Left renal cortex interstitium (tissue), 4 donors: Measurements from ENCODE around the gene SUCO. TPM values are rescaled to one million over a fixed set of nuclear protein-coding genes. Genes with fewer than 3 reads are reported as not detected.

Experiments
- DNase-seq, 4 donors: peaks; one replicate each; pipeline ENCODE4 v3.0.0-alpha.2; 2013; ENCODE audit warnings: low read depth in 4 of 4, low spot score in 2 of 4, missing footprints in 1 of 4
- polyA plus RNA-seq, 4 donors: library from polyadenylated mRNA; unstranded; fragments of 120-200 nt; gene quantifications; one replicate each; pipeline ENCODE4 v1.2.1, GENCODE V29; 2013; ENCODE audit not compliant: insufficient read length in 4 of 4

SUCO gene
- polyA plus RNA-seq, 4 donors: 49.0 to 69.2 (median 57.4) TPM

GRCh38 chr1:172638249-172638648, 105.3 kb downstream of the SUCO start:
- DNase-seq: no peak

- no peak for DNase-seq
Observed at GRCh38 chr1:172638885-172639831, 106.2 kb downstream of the SUCO start.

GRCh38 chr1:172640111-172640510, 107.2 kb downstream of the SUCO start:
- no peak for DNase-seq

DNA sequence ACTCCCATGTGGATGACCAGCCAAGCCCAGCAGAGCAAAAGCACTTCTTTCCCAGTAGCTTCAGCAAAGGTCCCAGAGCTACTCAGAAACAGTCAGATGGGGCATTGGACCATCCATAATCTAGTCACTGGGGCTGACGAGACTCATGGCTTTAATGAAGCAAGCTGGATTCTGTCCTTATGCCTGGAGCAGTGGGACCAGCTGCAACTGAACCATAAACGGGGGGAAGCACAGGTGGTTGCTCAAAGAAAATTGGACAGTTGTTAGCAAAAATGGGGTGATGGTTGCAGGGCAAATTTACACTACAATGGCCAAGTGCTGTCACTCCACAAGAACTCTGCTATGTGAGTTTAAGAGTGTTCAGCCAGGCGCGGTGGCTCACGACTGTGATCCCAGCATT, 108.5 kb downstream of the SUCO start:
- no peak for DNase-seq

DNA sequence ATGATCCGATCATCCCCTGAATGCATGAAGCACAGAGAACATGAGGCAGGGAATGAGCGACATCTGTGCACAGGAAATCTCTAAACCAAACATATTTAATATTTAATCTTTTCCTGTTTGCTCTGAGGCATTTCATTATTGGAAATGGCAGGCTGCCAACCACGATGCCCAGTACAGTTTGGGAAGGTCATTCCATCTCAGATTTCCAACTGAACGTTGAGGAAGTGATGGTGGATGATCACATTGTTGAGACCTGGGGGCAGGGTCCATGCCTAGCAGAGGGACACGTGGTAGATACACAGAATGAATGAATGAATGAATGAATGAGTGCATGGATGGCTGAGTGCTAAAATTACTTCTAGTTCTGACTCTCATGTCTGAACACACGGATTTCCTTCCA, 110.0 kb downstream of the SUCO start:
- DNase-seq: no peak

DNA sequence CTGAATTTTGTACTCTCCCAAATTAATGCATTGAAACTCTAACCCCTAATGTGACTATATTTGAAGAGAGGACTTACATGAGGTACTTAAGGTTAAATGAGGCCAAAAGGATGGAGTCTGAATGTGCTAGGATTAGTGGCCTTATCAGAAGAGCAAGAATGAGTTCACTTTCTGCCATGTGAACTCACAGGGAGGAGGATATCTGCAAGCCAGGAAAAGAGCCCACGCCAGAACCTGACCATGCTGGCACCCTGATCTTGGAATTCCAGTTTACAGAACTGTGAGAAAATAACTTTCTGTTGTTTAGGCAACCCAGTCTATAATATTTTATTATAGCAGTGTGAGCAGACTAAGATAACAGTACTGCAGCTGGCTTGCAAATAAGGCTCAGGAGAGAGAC, 113.7 kb downstream of the SUCO start:
- no peak for DNase-seq

DNA sequence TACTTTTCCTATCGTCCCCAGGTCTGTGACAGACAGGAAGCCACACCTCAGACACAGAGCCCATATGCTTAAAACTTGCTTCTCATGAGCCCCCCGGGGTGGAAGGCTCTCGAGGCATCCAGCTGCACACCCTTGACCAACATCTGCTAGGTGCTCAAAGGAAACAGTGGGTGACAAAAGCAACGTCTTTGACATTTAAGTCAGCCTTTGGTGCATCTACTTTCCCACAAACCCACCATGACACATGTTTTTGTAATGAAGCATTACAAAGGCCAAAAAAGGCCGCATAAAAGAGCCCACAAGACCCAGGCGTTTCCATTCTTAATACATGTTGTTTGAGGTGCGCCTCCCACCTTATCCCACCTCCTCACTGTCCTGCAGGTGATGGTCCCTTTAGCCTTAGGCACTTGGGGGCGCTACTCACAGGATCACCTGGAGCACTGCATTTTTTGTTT, 114.2 kb downstream of the SUCO start:
- no peak for DNase-seq

DNA sequence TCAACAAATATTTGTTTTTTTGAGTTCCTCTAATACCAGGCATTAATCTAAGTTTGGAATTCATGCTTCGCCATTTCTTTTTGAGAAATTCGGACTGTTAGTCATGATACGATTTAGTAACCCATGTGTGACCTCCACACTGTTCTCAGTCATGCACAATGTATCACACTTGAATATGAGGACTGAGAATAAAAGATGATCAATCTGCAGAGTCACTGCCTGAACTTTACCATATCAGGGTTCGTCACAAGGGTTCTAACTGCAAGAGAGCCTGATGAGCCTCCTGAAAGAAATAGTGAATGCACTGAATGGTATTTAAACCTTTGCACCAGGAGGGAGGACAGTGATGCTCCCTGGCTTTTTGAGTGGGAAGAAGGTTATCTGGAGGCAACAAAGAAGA, 115.0 kb downstream of the SUCO start:
- no peak for DNase-seq

DNA sequence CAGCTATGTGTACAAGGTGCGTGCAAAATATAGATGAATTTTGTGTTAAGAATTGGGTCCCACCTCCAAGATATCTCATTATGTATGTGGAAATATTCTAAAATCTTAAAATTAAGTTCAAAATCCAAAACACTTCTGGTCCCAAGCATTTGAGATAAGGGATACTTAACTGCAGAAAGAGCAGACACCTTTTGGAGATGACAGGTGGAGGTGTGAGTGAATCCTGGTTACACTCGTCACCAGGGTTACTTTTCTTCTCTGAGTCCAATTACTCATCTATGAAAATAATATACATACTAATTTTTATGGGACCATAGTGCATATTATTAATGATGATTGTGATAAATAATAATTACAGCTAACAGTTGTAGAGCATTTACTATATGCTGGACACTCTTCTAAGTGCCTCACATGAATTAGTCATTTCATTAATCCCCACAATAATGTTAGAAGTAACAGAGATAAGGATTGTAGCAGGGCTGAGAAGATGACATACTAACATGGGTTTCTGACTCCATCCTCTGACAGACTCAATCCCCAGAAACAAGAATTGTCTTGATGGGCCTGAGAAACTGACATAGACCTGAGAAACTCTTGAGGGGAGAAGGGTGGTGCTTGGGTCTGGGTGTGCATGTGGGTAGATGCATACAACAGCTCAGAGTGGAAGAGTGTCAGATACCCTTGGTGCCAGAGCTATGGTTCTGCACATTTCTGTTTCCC, 117.7 kb downstream of the SUCO start:
- DNase-seq: no peak

GRCh38 chr1:172653015-172653709, 120.2 kb downstream of the SUCO start:
- DNase-seq: no peak

GRCh38 chr1:172654535-172654934, 121.6 kb downstream of the SUCO start:
- no peak for DNase-seq

DNA sequence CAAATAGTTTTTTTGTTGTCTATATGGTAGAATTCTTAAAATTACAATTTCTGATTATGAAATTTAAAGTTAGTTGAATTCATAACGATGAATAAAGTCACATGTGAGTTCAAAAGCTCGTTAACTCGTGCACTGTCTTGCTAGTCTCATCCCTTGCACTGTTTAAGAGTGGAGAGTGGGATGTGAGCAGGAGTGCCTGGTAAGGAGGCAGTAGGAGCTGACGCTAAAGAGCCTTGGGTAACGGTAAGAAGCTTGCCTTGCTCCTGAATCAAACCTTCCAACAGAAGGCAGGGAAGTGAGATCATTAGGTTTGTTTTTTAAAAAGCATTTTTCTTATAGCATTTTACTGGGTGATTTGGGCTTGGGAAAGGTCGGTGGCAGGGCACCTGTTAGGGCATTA, 123.6 kb downstream of the SUCO start:
- DNase-seq: no peak

- no peak for DNase-seq
Observed at GRCh38 chr1:172657586-172657985, 124.6 kb downstream of the SUCO start.

GRCh38 chr1:172658871-172659453, 126.0 kb downstream of the SUCO start, which contains the start of gene FASLG:
Gene FASLG (plus strand): TSS chr1:172659103. CDS start chr1:172659202, 99 bp downstream.
- no peak for DNase-seq

GRCh38 chr1:172661107-172661506, 128.2 kb downstream of the SUCO start:
- DNase-seq: no peak

Other genes with a start within 250 kb of the SUCO start
- under 1 TPM in 2 of 4 donors, not detected in 2; 0.24 to 0.25 TPM for gene C1orf105, start 112.5 kb upstream of the SUCO start, polyA plus RNA-seq
- 10 to 100 TPM; 44.6 to 52.8 (median 48.4) TPM for gene PIGC, start 89.1 kb upstream of the SUCO start, polyA plus RNA-seq
- under 1 TPM in 3 of 4 donors, not detected in 1; 0.10 to 0.17 (median 0.16) TPM for gene FASLG, start 126.0 kb downstream of the SUCO start, polyA plus RNA-seq